AG09309 (cell line): Measurements from ENCODE around the gene BMP7.

ENCODE experiments used
- DNase-seq: peaks from one replicate; pipeline ENCODE4 v3.0.0-alpha.2; 2010; ENCODE audit warnings: low read depth
- H3K4me3 ChIP-seq: 2 replicates; pipeline ENCODE4 v1.5.1; 2011; ENCODE audit warnings: mild to moderate bottlenecking, low read depth, low read length, moderate library complexity; ENCODE audit not compliant: control insufficient read depth
- CTCF ChIP-seq: IDR thresholded peaks from 2 replicates; pipeline ENCODE4 v1.5.1; 2011; ENCODE audit warnings: mild to moderate bottlenecking, low read depth, low read length, inconsistent platforms; ENCODE audit not compliant: insufficient read depth, control insufficient read depth; ENCODE audit errors: missing control alignments

Gene BMP7

GRCh38 chr20:57186192-57186591, 80.2 kb downstream of the BMP7 start:
- no peak overlapping the region for H3K4me3 ChIP-seq
- no peak for DNase-seq
- no peak for TF ChIP-seq CTCF

- no peak for TF ChIP-seq CTCF
- no peak for DNase-seq
- H3K4me3 ChIP-seq, result no peak overlapping the region
These were observed 81.2 kb downstream of the BMP7 start for GRCh38 chr20:57185188-57185743.

- H3K4me3 ChIP-seq, result no peak overlapping the region
- no peak for DNase-seq
- TF ChIP-seq CTCF, result no peak
These were observed 82.9 kb downstream of the BMP7 start for GRCh38 chr20:57183457-57184009.

GRCh38 chr20:57181639-57182038, 84.8 kb downstream of the BMP7 start:
- TF ChIP-seq CTCF, result no peak
- no peak overlapping the region for H3K4me3 ChIP-seq
- no peak for DNase-seq

- no peak overlapping the region for H3K4me3 ChIP-seq
- DNase-seq, result no peak
- no peak for TF ChIP-seq CTCF
These were observed 85.5 kb downstream of the BMP7 start for GRCh38 chr20:57180954-57181353.

GRCh38 chr20:57180387-57180786, 86.1 kb downstream of the BMP7 start:
- no peak for DNase-seq
- TF ChIP-seq CTCF, result no peak
- H3K4me3 ChIP-seq, result no peak overlapping the region
